Common myeloid progenitor, CD34-positive (primary cell): Measurements from ENCODE around the gene UBE2O.
A peak's percentile ranks its signal among the peaks of the same experiment; 100 is the strongest.

ENCODE experiments used
- CTCF ChIA-PET: fragments of 350-600 bp; sonication (Branson Sonifier 250); formaldehyde crosslinking; loops from one replicate; lab custom pipeline; 2021; ENCODE audit warnings: antibody characterized with exemption; lab: Charles Lee
- POLR2A ChIA-PET: fragments of 350-600 bp; sonication (Branson Sonifier 250); formaldehyde crosslinking; loops from one replicate; lab custom pipeline; 2021; ENCODE audit warnings: antibody characterized with exemption; lab: Charles Lee
- DNase-seq, 3 donors: peaks; one replicate each; pipeline versions ENCODE4 v3.0.0 to v3.0.0-alpha.2; 2013
- H3K27ac ChIP-seq, 2 experiments: 1 replicate in 1 of 2; 2 replicates in 1 of 2; pipeline ENCODE4 v1.7.0; 2013; ENCODE audit warnings: inconsistent platforms in 2 of 2, low read length in 2 of 2, mild to moderate bottlenecking in 2 of 2, low read depth in 1 of 2, moderate library complexity in 1 of 2; ENCODE audit not compliant: severe bottlenecking in 2 of 2, insufficient read depth in 1 of 2, poor library complexity in 1 of 2
- H3K27me3 ChIP-seq, 5 experiments: replicated peaks in 2 of 5; 1 replicate in 3 of 5; 2 replicates in 2 of 5; pipeline versions ENCODE4 v1.6.1 to v1.7.0; 2013; ENCODE audit warnings: low read length in 4 of 5, mild to moderate bottlenecking in 2 of 5, moderate library complexity in 2 of 5, inconsistent platforms in 1 of 5; ENCODE audit not compliant: insufficient read depth in 5 of 5, control insufficient read depth in 4 of 5
- H3K36me3 ChIP-seq, 4 experiments: 1 replicate in 2 of 4; 2 replicates in 2 of 4; pipeline versions ENCODE4 v1.6.1 to v1.7.0; 2013; ENCODE audit warnings: low read length in 3 of 4, control low read depth in 1 of 4, mild to moderate bottlenecking in 1 of 4; ENCODE audit not compliant: control insufficient read depth in 4 of 4, insufficient read depth in 4 of 4
- H3K4me1 ChIP-seq, 4 experiments: 1 replicate in 3 of 4; 2 replicates in 1 of 4; pipeline versions ENCODE4 v1.6.1 to v1.7.1; 2013; ENCODE audit warnings: low read length in 3 of 4, mild to moderate bottlenecking in 3 of 4, control low read depth in 1 of 4, inconsistent platforms in 1 of 4, moderate library complexity in 1 of 4; ENCODE audit not compliant: control insufficient read depth in 4 of 4, insufficient read depth in 4 of 4; ENCODE audit errors: control extremely low read depth in 1 of 4
- H3K4me3 ChIP-seq, 7 experiments: 1 replicate in 4 of 7; 2 replicates in 3 of 7; pipeline versions ENCODE4 v1.5.1 to v1.7.0; 2013; ENCODE audit warnings: mild to moderate bottlenecking in 7 of 7, low read length in 6 of 7, moderate library complexity in 6 of 7, inconsistent platforms in 2 of 7, low read depth in 2 of 7, control low read depth in 1 of 7; ENCODE audit not compliant: insufficient read depth in 4 of 7, control insufficient read depth in 1 of 7; ENCODE audit errors: extremely low read depth in 1 of 7
- H3K9me3 ChIP-seq, 5 experiments: 1 replicate in 4 of 5; 2 replicates in 1 of 5; pipeline versions ENCODE4 v1.6.1 to v1.7.1; 2013; ENCODE audit warnings: low read length in 4 of 5, mild to moderate bottlenecking in 2 of 5, inconsistent platforms in 1 of 5, low read depth in 1 of 5, moderate library complexity in 1 of 5; ENCODE audit not compliant: control insufficient read depth in 4 of 5, insufficient read depth in 2 of 5; ENCODE audit errors: control extremely low read depth in 1 of 5
- WGBS: methylation state at CpG from one replicate; pipeline ENCODE4 v1.1.5; 2013; ENCODE audit not compliant: insufficient coverage; 5-methylcytosine and 5-hydroxymethylcytosine counted together

UBE2O gene

DNA sequence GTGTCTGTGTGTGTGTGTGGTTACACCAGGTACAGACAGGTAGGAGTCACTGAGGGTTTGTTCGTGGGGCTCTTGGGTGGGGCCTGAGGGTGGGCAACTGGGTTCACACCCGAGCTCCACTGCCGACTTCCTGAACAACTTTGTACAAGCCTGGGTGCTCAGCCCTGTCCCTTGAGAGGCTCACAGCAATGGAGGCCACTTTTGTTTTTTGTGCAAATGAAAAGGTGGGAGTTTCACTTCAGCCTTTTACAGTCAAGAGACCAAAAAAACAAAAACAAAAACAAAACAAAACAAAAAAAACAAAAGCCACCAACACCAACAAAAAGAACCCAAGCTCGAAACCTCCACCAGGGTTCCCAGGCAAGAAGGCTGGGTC is 45.9 kb upstream of the UBE2O start:
- POLR2A ChIA-PET: no interaction called here
- Histone ChIP-seq H3K4me1 (peaks cover 0 to 66% (median 26%) of the 10 kb centered on the region in 4 experiments), H3K27ac (no peak overlapping the region), H3K36me3 (no peaks in the 10 kb centered on the region), H3K27me3 (no peaks in the 10 kb centered on the region), H3K9me3 (no peaks in the 10 kb centered on the region), H3K4me3 (no peak overlapping the region)
- DNase-seq: no peak
- CTCF ChIA-PET: interaction anchor here (1.2 to 37.8 kb wide), 2 partner anchors 8 to 33 kb away, joined by 5 to 787 read pairs; partner anchors contain the start of genes AANAT and UBE2O
- WGBS: 94% methylated on average over 3 of the region's 4 CpGs

GRCh38 chr17:76497979-76498875 is 45.3 kb upstream of the UBE2O start:
- ChIA-PET POLR2A (no interaction called here), CTCF (interaction anchor here (1.2 to 37.8 kb wide), 2 partner anchors 9 to 32 kb away, joined by 5 to 787 read pairs; partner anchors contain the start of genes AANAT and UBE2O)
- WGBS: 93% methylated on average over 25 of the region's 31 CpGs
- Histone ChIP-seq H3K4me3 (no peak overlapping the region), H3K27ac (no peak overlapping the region), H3K4me1 (peaks cover 0 to 72% (median 32%) of the 10 kb centered on the region in 4 experiments), H3K36me3 (no peaks in the 10 kb centered on the region), H3K27me3 (no peaks in the 10 kb centered on the region), H3K9me3 (no peaks in the 10 kb centered on the region)
- DNase-seq: no peak

DNA sequence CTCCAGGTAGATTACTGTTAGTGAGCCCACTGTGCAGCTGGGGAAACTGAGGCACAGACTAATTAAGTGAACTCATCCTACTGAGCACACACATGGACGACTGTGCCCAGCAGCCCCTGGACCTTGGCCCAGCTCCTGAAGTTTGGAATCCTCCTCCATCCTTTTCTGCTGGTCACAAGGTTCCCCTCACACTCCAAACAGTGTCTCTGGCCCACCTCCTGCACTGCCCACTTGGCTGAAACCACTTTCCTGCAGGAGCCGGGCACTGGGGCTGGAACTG is 44.7 kb upstream of the UBE2O start:
- 100% methylated on average over 2 of the region's 2 CpGs for WGBS

DNA sequence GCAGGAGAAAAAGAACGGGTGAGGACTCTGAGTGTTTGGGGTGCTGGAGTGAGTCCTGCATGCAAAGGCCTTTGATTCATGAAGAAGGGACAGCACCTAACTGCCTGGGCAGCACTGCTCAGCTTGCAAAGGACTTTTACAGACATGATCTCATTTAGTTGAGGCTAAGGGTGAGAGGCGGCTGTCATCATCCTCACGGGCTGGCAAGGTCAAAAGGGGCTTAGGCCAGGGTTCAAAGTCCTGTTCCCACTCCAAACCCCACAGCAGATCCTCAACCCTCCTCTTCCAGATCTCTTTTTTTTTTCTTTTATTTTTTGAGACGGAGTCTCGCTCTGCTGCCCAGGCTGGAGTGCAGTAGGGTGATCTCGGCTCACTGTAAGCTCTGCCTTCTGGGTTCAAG is 43.5 kb upstream of the UBE2O start:
- 98% methylated on average over 5 of the region's 6 CpGs for WGBS
- Histone ChIP-seq H3K27me3 (no peaks in the 10 kb centered on the region), H3K9me3 (no peaks in the 10 kb centered on the region), H3K27ac (no peak overlapping the region), H3K36me3 (no peaks in the 10 kb centered on the region), H3K4me3 (no peak overlapping the region), H3K4me1 (peaks cover 0 to 74% (median 43%) of the 10 kb centered on the region in 4 experiments)
- ChIA-PET POLR2A (no interaction called here), CTCF (interaction anchor here (4.9 to 37.8 kb wide), 2 partner anchors 9 to 31 kb away, joined by 34 to 787 read pairs; partner anchors contain the start of genes AANAT and UBE2O)
- DNase-seq: no peak

More for the DNA sequence above, 44.7 kb upstream of the UBE2O start:
- H3K4me3 ChIP-seq: no peak overlapping the region
- no peaks in the 10 kb centered on the region for H3K36me3 ChIP-seq
- H3K4me1 ChIP-seq: peaks cover 0 to 74% (median 38%) of the 10 kb centered on the region in 4 experiments
- H3K27me3 ChIP-seq: no peaks in the 10 kb centered on the region
- POLR2A ChIA-PET: no interaction called here
- H3K9me3 ChIP-seq: no peaks in the 10 kb centered on the region
- CTCF ChIA-PET: interaction anchor here (37.8 kb wide), 1 partner anchor 32 kb away, joined by 787 read pairs; the partner anchor contains the start of genes AANAT and UBE2O
- DNase-seq: no peak
- H3K27ac ChIP-seq: no peak overlapping the region

DNA sequence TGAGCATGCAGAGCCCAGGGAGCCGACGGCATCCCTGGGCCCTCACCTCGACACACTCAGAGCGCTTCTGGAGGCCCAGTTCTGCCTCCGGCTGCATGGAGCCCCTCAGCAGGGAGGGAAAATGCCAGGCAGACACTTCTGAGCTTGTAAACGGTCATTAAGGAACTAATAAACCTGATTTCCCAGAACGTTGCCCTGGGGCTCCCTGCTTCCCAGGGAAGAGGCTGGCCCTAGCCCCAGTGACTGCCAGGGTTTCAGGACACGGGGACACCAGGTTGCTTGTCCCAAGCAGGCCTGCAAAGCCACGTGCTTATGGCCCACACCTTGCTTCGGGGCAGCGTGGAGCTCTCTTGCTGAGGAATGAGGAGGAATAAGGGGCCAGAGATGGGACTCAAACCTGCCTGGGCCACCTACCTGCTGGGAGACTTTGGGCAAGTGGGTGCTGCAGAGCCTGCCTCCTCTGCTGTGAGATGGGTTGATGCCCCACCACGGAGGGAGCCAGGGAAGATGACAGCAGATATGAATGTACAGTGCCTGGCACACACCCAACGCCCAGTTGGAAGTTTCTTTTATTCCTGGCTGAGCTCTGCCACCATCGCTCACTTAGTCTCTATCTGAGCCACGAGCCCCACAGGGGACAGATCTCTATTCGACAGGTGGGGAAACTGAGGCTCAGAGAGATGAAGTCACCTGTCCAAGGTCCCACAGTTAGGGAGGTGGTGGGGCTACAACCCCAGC is 42.9 kb upstream of the UBE2O start:
- DNase-seq: no peak
- ChIA-PET POLR2A (no interaction called here), CTCF (interaction anchor here (4.9 to 37.8 kb wide), 2 partner anchors 10 to 30 kb away, joined by 34 to 787 read pairs; partner anchors contain the start of genes AANAT and UBE2O)
- Histone ChIP-seq H3K4me3 (no peak overlapping the region), H3K27ac (no peak overlapping the region), H3K9me3 (no peaks in the 10 kb centered on the region), H3K27me3 (no peaks in the 10 kb centered on the region), H3K36me3 (no peaks in the 10 kb centered on the region), H3K4me1 (peaks cover 0 to 76% (median 43%) of the 10 kb centered on the region in 4 experiments)
- WGBS: 95% methylated on average over 14 of the region's 16 CpGs

GRCh38 chr17:76493505-76494167 is 40.7 kb upstream of the UBE2O start:
- WGBS: 62% methylated on average over 13 of the region's 21 CpGs
- DNase-seq: peak in 1 of 3 donors; percentile 40
- peaks cover 0 to 62% (median 36%) of the 10 kb centered on the region in 4 experiments for H3K4me1 ChIP-seq
- H3K4me3 ChIP-seq: peak overlapping the region in 5 of 7 experiments; percentile 24 to 63 (median 50)
- no peaks in the 10 kb centered on the region for H3K27me3 ChIP-seq
- H3K9me3 ChIP-seq: no peaks in the 10 kb centered on the region
- CTCF ChIA-PET: interaction anchor here (0.9 to 37.8 kb wide), 9 partner anchors 9 to 105 kb away, joined by 3 to 787 read pairs (median 5); partner anchors contain the start of genes AANAT and UBE2O
- POLR2A ChIA-PET: interaction anchor here (0.6 to 0.8 kb wide), 2 partner anchors 13 to 1029 kb away, joined by 3 to 4 read pairs; no protein-coding TSS in a partner anchor
- no peaks in the 10 kb centered on the region for H3K36me3 ChIP-seq
- peak overlapping the region; percentile 50 to 73 for H3K27ac ChIP-seq
